HG03378 (cell line): Measurements from ENCODE around the gene SAC3D1.

ENCODE experiments used
- ATAC-seq: cut with Tn5 transposase; IDR thresholded peaks from one replicate; pipeline ENCODE4 v1.9.1; 2021; ENCODE audit warnings: mild to moderate bottlenecking, moderate library complexity; ENCODE audit not compliant: unreplicated experiment

SAC3D1 gene

GRCh38 chr11:65086809-65087208 is 45.8 kb downstream of the SAC3D1 start:
- ATAC-seq, result no peak

GRCh38 chr11:65087216-65087615 is 46.2 kb downstream of the SAC3D1 start:
- no peak for ATAC-seq

- no peak for ATAC-seq
These were observed 46.8 kb downstream of the SAC3D1 start for GRCh38 chr11:65087827-65088226.

GRCh38 chr11:65089621-65090020 is 48.6 kb downstream of the SAC3D1 start:
- no peak for ATAC-seq

- ATAC-seq, result no peak
These were observed 49.6 kb downstream of the SAC3D1 start for GRCh38 chr11:65090628-65091027.
